HG02571 (cell line): ENCODE results near the gene SCP2.

Source experiments
- ATAC-seq: cut with Tn5 transposase; IDR thresholded peaks from one replicate; pipeline ENCODE4 v1.9.1; 2021; ENCODE audit warnings: mild to moderate bottlenecking, moderate library complexity; ENCODE audit not compliant: unreplicated experiment

The SCP2 gene

DNA sequence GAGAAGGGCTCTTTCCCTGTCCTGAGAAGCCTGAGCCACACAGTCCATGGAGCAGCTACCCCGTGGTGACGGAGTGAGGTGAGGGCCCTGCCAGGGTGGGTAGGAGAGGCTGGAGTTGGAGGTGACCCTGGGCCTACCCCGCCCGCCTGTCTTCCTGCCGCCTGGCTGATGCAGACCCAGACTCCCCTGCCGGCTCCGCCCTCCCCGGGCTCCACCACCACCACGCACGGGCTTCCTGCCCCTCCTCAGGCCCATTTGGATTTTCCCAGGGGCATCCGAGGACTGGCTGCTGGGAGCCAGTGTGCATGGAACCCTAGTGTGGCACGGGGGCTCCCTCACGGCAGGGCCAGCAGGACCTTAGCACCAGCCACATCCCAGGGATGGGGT is 167.4 kb downstream of the SCP2 start:
- no peak for ATAC-seq
